Glutamatergic neuron (in vitro differentiated cells): Measurements from ENCODE around the gene NCF4. TPM values are rescaled to one million over a fixed set of nuclear protein-coding genes. Genes with fewer than 3 reads are reported as not detected.

Source experiments
- DNase-seq: peaks from one replicate; pipeline ENCODE4 v3.0.0; 2022
- H3K27ac Mint-ChIP-seq: one replicate; pipeline ENCODE4 v1.8.0; 2020; ENCODE audit warnings: mild to moderate bottlenecking, mixed read lengths, inconsistent platforms; ENCODE audit not compliant: unreplicated experiment
- H3K27me3 Mint-ChIP-seq: one replicate; pipeline ENCODE4 v1.8.0; 2020; ENCODE audit warnings: mild to moderate bottlenecking, moderate library complexity, mixed read lengths, inconsistent platforms; ENCODE audit not compliant: unreplicated experiment
- H3K36me3 Mint-ChIP-seq: one replicate; pipeline ENCODE4 v1.8.0; 2020; ENCODE audit warnings: mild to moderate bottlenecking, mixed read lengths, inconsistent platforms; ENCODE audit not compliant: unreplicated experiment
- H3K4me1 Mint-ChIP-seq: one replicate; pipeline ENCODE4 v1.8.0; 2020; ENCODE audit warnings: mild to moderate bottlenecking, low read depth, mixed read lengths, inconsistent platforms; ENCODE audit not compliant: unreplicated experiment
- H3K4me3 Mint-ChIP-seq: one replicate; pipeline ENCODE4 v1.8.0; 2020; ENCODE audit warnings: mild to moderate bottlenecking, mixed read lengths, inconsistent platforms; ENCODE audit not compliant: unreplicated experiment
- H3K9me3 Mint-ChIP-seq: one replicate; pipeline ENCODE4 v1.8.0; 2020; ENCODE audit warnings: mild to moderate bottlenecking, moderate library complexity, mixed read lengths, inconsistent platforms; ENCODE audit not compliant: unreplicated experiment
- total RNA-seq: library from RNA; stranded (reverse); fragmentation: NEBNext Ultra II Directional; extraction: Animal tissue kit (Norgen Biotek cat#: 25700); gene quantifications from one replicate; pipeline ENCODE4 v1.2.1, GENCODE V29; 2021; ENCODE audit not compliant: unreplicated experiment
- TF ChIP-seq, protein P1 (sequence below): fragments of 200-600 bp; sonication (generic); IDR thresholded peaks from one replicate; pipeline ENCODE4 v1.5.0; 2021; ENCODE audit not compliant: partially characterized antibody, unreplicated experiment

Gene NCF4
- total RNA-seq, 1 donor from 2014 or later = not detected

GRCh38 chr22:36874309-36874696, 13.5 kb downstream of the NCF4 start:
- Mint-ChIP-seq H3K4me3 (no peak overlapping the region), H3K36me3 (no peaks in the 10 kb centered on the region), H3K4me1 (peaks cover 2% of the 10 kb centered on the region), H3K27ac (no peak overlapping the region), H3K27me3 (peaks cover 10% of the 10 kb centered on the region), H3K9me3 (peaks cover 4% of the 10 kb centered on the region)
- DNase-seq = no peak
- TF ChIP-seq, protein P1, sequence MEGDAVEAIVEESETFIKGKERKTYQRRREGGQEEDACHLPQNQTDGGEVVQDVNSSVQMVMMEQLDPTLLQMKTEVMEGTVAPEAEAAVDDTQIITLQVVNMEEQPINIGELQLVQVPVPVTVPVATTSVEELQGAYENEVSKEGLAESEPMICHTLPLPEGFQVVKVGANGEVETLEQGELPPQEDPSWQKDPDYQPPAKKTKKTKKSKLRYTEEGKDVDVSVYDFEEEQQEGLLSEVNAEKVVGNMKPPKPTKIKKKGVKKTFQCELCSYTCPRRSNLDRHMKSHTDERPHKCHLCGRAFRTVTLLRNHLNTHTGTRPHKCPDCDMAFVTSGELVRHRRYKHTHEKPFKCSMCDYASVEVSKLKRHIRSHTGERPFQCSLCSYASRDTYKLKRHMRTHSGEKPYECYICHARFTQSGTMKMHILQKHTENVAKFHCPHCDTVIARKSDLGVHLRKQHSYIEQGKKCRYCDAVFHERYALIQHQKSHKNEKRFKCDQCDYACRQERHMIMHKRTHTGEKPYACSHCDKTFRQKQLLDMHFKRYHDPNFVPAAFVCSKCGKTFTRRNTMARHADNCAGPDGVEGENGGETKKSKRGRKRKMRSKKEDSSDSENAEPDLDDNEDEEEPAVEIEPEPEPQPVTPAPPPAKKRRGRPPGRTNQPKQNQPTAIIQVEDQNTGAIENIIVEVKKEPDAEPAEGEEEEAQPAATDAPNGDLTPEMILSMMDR = no peak

GRCh38 chr22:36874736-36875135, 13.9 kb downstream of the NCF4 start:
- Mint-ChIP-seq H3K4me1 (peaks cover 2% of the 10 kb centered on the region), H3K27me3 (peaks cover 12% of the 10 kb centered on the region), H3K9me3 (peaks cover 4% of the 10 kb centered on the region), H3K27ac (no peak overlapping the region), H3K36me3 (peaks cover 2% of the 10 kb centered on the region), H3K4me3 (no peak overlapping the region)
- no peak for DNase-seq
- TF ChIP-seq, protein P1 = no peak

GRCh38 chr22:36875741-36876140, 14.9 kb downstream of the NCF4 start:
- no peak for DNase-seq
- peaks cover 8% of the 10 kb centered on the region for H3K36me3 Mint-ChIP-seq
- peaks cover 2% of the 10 kb centered on the region for H3K4me1 Mint-ChIP-seq
- H3K27ac Mint-ChIP-seq = no peak overlapping the region
- no peak overlapping the region for H3K4me3 Mint-ChIP-seq
- peaks cover 4% of the 10 kb centered on the region for H3K9me3 Mint-ChIP-seq
- peaks cover 10% of the 10 kb centered on the region for H3K27me3 Mint-ChIP-seq
- TF ChIP-seq, protein P1 = no peak

DNA sequence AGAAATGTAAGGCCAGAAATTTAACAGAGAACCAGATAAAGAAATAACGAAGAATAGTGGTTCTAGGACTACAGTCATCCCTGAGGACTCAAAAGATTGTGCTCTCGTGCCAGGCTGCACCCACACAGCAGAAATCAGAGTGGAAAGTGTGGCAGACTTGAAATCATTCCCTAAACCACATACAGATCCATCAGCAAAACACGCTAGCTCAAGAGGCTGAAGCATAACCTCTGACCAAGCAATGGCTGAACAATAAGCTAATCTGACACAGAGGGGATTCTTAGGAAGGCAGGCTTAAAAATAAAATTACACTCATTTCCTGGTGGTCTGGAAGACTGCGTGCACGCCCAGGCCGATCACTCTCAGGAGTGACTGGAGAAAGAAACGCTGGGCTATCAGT, 19.0 kb downstream of the NCF4 start:
- Mint-ChIP-seq H3K27me3 (peaks cover 4% of the 10 kb centered on the region), H3K4me1 (peaks cover 2% of the 10 kb centered on the region), H3K4me3 (no peak overlapping the region), H3K36me3 (peaks cover 15% of the 10 kb centered on the region), H3K27ac (no peak overlapping the region), H3K9me3 (peaks cover 2% of the 10 kb centered on the region)
- DNase-seq = no peak
- TF ChIP-seq, protein P1 = no peak

DNA sequence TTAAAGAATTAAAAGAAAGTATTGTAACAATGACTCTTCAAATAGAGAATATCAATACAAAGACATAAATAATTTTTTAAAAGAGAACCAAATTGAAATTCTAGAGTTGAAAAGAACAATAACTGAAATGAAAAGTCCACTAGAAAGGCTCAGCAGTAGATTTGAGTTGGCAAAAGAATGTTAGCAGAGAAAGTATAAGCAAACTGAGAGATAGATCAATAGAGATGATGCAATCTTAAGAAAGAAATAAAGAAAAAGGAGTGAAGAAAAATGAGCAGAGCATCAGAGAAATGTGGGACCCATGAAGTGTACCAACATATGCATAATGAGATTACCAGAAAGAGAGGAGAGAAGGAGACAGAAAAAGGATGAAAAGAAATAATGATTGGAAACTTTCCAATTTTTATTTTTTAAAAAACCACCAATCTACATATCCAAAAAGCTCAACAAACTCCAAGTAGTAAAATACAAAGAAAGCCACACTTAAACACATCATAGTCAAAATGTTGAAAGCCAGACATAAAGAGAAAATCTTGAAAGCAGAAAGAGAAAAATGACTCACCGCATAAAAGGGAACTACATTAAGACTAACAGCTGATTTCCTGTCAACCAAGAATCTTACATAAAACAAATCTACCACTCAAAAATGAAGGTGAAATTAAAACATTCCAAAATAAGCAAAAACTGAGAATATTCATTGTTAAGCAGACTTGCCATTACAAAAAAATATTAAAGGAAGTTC, 20.9 kb downstream of the NCF4 start:
- DNase-seq = no peak
- Mint-ChIP-seq H3K36me3 (peaks cover 15% of the 10 kb centered on the region), H3K27me3 (peaks cover 2% of the 10 kb centered on the region), H3K4me1 (peaks cover 2% of the 10 kb centered on the region), H3K4me3 (no peak overlapping the region), H3K27ac (no peak overlapping the region), H3K9me3 (peaks cover 2% of the 10 kb centered on the region)
- TF ChIP-seq, protein P1 = no peak
